Measurements from ENCODE around the gene SLC16A14. TPM values are rescaled to one million over a fixed set of nuclear protein-coding genes. Genes with fewer than 3 reads are reported as not detected.
"Not testable (repeated sequence)": the region's sequence is repeated elsewhere in the genome, so short reads cannot be mapped to it uniquely, and the experiment has no call there.

Gene SLC16A14
- total RNA-seq (2014; rRNA removed; shearing (Covaris generic)), result not detected in 2 replicates

GRCh38 chr2:230068651-230069055 lies at the start of gene SLC16A14:
TSS of gene SLC16A14 (minus strand) at chr2:230068924. CDS start at chr2:230059352, 9,572 bp downstream.
- Histone ChIP-seq H3K4me3 (no peak within 1 kb of the TSS), H3K27ac (no peak within 1 kb of the TSS), H3K36me3 (no peaks in the 10 kb centered on the region), H3K9me3 (replicated peaks) (no peaks in the 10 kb centered on the region), H3K27me3 (peaks cover 8% of the 10 kb centered on the region; the same call in 1 of the 2 replicates), H3K4me1 (no peaks in the 10 kb centered on the region)
- DNase-seq, result no peak

- H3K27ac ChIP-seq, result no peak overlapping the region
- no peaks in the 10 kb centered on the region for H3K9me3 ChIP-seq (replicated peaks)
- no peaks in the 10 kb centered on the region for H3K27me3 ChIP-seq
- no peaks in the 10 kb centered on the region for H3K36me3 ChIP-seq
- no peak for DNase-seq
- no peak overlapping the region for H3K4me3 ChIP-seq
- no peaks in the 10 kb centered on the region for H3K4me1 ChIP-seq
Observed at GRCh38 chr2:230106771-230107170, 38.0 kb upstream of the SLC16A14 start.

GRCh38 chr2:230101967-230102366 lies 33.2 kb upstream of the SLC16A14 start:
- not testable (repeated sequence) for H3K27me3 ChIP-seq; H3K27ac ChIP-seq; H3K9me3 ChIP-seq (replicated peaks); DNase-seq; H3K4me1 ChIP-seq; H3K36me3 ChIP-seq; H3K4me3 ChIP-seq

- Histone ChIP-seq H3K36me3 (no peaks in the 10 kb centered on the region), H3K4me3 (no peak overlapping the region), H3K27ac (no peak overlapping the region), H3K4me1 (no peaks in the 10 kb centered on the region), H3K9me3 (replicated peaks) (0 out of 2 replicates have a peak, but pooled peaks cover 3% of the 10 kb centered on the region), H3K27me3 (no peaks in the 10 kb centered on the region)
- no peak for DNase-seq
Observed at GRCh38 chr2:230097841-230098240, 29.1 kb upstream of the SLC16A14 start.

- no peaks in the 10 kb centered on the region for H3K4me1 ChIP-seq
- no peak overlapping the region for H3K27ac ChIP-seq
- no peak overlapping the region for H3K4me3 ChIP-seq
- H3K36me3 ChIP-seq, result no peaks in the 10 kb centered on the region
- H3K9me3 ChIP-seq (replicated peaks), result 0 out of 2 replicates have a peak, but pooled peaks cover 3% of the 10 kb centered on the region
- DNase-seq, result no peak
- no peaks in the 10 kb centered on the region for H3K27me3 ChIP-seq
Observed at GRCh38 chr2:230097424-230097823, 28.7 kb upstream of the SLC16A14 start.

GRCh38 chr2:230090967-230091366 lies 22.2 kb upstream of the SLC16A14 start:
- Histone ChIP-seq H3K27ac (no peak overlapping the region), H3K4me3 (no peak overlapping the region), H3K9me3 (replicated peaks) (0 out of 2 replicates have a peak, but pooled peaks cover 3% of the 10 kb centered on the region), H3K27me3 (no peaks in the 10 kb centered on the region), H3K4me1 (no peaks in the 10 kb centered on the region), H3K36me3 (no peaks in the 10 kb centered on the region)
- DNase-seq, result no peak

- H3K27me3 ChIP-seq, result peaks cover 5% of the 10 kb centered on the region; the same call in 1 of the 2 replicates
Observed at GRCh38 chr2:230085201-230085600, 16.5 kb upstream of the SLC16A14 start.

GRCh38 chr2:230077851-230078547 lies 9.3 kb upstream of the SLC16A14 start:
- H3K27ac ChIP-seq, result no peak overlapping the region
- H3K27me3 ChIP-seq, result peaks cover 4% of the 10 kb centered on the region; the same call in 1 of the 2 replicates
- H3K36me3 ChIP-seq, result no peaks in the 10 kb centered on the region
- H3K4me1 ChIP-seq, result no peaks in the 10 kb centered on the region
- no peak for DNase-seq
- H3K4me3 ChIP-seq, result no peak overlapping the region
- H3K9me3 ChIP-seq (replicated peaks), result no peaks in the 10 kb centered on the region

More at GRCh38 chr2:230085201-230085600, 16.5 kb upstream of the SLC16A14 start:
- Histone ChIP-seq H3K4me3 (no peak overlapping the region), H3K27ac (no peak overlapping the region), H3K36me3 (no peaks in the 10 kb centered on the region), H3K4me1 (no peaks in the 10 kb centered on the region), H3K9me3 (replicated peaks) (no peaks in the 10 kb centered on the region)
- DNase-seq, result no peak

- H3K36me3 ChIP-seq, result no peaks in the 10 kb centered on the region
- H3K27me3 ChIP-seq, result peaks cover 11% of the 10 kb centered on the region; the same call in 1 of the 2 replicates
- no peak overlapping the region for H3K27ac ChIP-seq
- H3K4me1 ChIP-seq, result no peaks in the 10 kb centered on the region
- DNase-seq, result no peak
- H3K4me3 ChIP-seq, result no peak overlapping the region
- no peaks in the 10 kb centered on the region for H3K9me3 ChIP-seq (replicated peaks)
Observed at GRCh38 chr2:230076819-230077218, 8.1 kb upstream of the SLC16A14 start.

GRCh38 chr2:230075988-230076631 lies 7.4 kb upstream of the SLC16A14 start:
- H3K4me3 ChIP-seq, result no peak overlapping the region
- no peaks in the 10 kb centered on the region for H3K36me3 ChIP-seq
- no peak for DNase-seq
- H3K27me3 ChIP-seq, result peaks cover 11% of the 10 kb centered on the region; the same call in 1 of the 2 replicates
- H3K9me3 ChIP-seq (replicated peaks), result no peaks in the 10 kb centered on the region
- no peak overlapping the region for H3K27ac ChIP-seq
- H3K4me1 ChIP-seq, result no peaks in the 10 kb centered on the region

- H3K4me1 ChIP-seq, result no peaks in the 10 kb centered on the region
- H3K27me3 ChIP-seq, result peaks cover 11% of the 10 kb centered on the region; the same call in 1 of the 2 replicates
- no peaks in the 10 kb centered on the region for H3K36me3 ChIP-seq
- no peak for DNase-seq
- no peaks in the 10 kb centered on the region for H3K9me3 ChIP-seq (replicated peaks)
- no peak overlapping the region for H3K4me3 ChIP-seq
- no peak overlapping the region for H3K27ac ChIP-seq
Observed at GRCh38 chr2:230071421-230071820, 2.7 kb upstream of the SLC16A14 start.

- no peak overlapping the region for H3K27ac ChIP-seq
- DNase-seq, result no peak
- no peaks in the 10 kb centered on the region for H3K9me3 ChIP-seq (replicated peaks)
- H3K4me1 ChIP-seq, result no peaks in the 10 kb centered on the region
- H3K27me3 ChIP-seq, result peaks cover 8% of the 10 kb centered on the region; the same call in 1 of the 2 replicates
- no peak overlapping the region for H3K4me3 ChIP-seq
- no peaks in the 10 kb centered on the region for H3K36me3 ChIP-seq
Observed at GRCh38 chr2:230069402-230069801, 678 bp upstream of the SLC16A14 start.

- no peak for DNase-seq
- H3K27ac ChIP-seq, result no peak overlapping the region
Observed at GRCh38 chr2:230068016-230068650, 591 bp downstream of the SLC16A14 start.

GRCh38 chr2:230060672-230061293 lies 7.9 kb downstream of the SLC16A14 start:
- Histone ChIP-seq H3K4me3 (no peak overlapping the region), H3K27me3 (no peaks in the 10 kb centered on the region; the same call in 1 of the 2 replicates), H3K4me1 (no peaks in the 10 kb centered on the region), H3K9me3 (replicated peaks) (no peaks in the 10 kb centered on the region), H3K36me3 (no peaks in the 10 kb centered on the region), H3K27ac (no peak overlapping the region)
- no peak for DNase-seq

More at GRCh38 chr2:230068016-230068650, 591 bp downstream of the SLC16A14 start:
- no peaks in the 10 kb centered on the region for H3K4me1 ChIP-seq
- no peak overlapping the region for H3K4me3 ChIP-seq
- H3K9me3 ChIP-seq (replicated peaks), result no peaks in the 10 kb centered on the region
- H3K36me3 ChIP-seq, result no peaks in the 10 kb centered on the region
- H3K27me3 ChIP-seq, result peaks cover 8% of the 10 kb centered on the region; the same call in 1 of the 2 replicates

Measured in SJCRH30 (cell line).